GM13977 (cell line): ENCODE data around the gene FAM107B.

Experiments used
- DNase-seq: peaks from one replicate; pipeline ENCODE4 v3.0.0; 2012; ENCODE audit warnings: low spot score
- CTCF ChIP-seq: IDR thresholded peaks from 2 replicates; pipeline ENCODE4 v1.5.1; 2012; ENCODE audit warnings: mild to moderate bottlenecking, control low read depth; ENCODE audit not compliant: insufficient read depth; ENCODE audit errors: extremely low read depth, missing control alignments
- in situ Hi-C: fragments of 300-500 bp; cut with MboI; formaldehyde crosslinking; loops from one replicate; pipeline ENCODE4 v1.12.0; 2022; ENCODE audit warnings: low sequenced_read_pairs, low pct_unique_long_range_greater_than_20kb, mixed read lengths, inconsistent platforms; ENCODE audit not compliant: unreplicated experiment

Gene FAM107B

GRCh38 chr10:14534152-14534551 lies 240.5 kb downstream of the FAM107B start:
- in situ Hi-C loops: loop anchor here (10.0 kb wide), 1 partner anchor 291 kb away; no protein-coding TSS in a partner anchor
- DNase-seq: no peak
- TF ChIP-seq CTCF: no peak

GRCh38 chr10:14533295-14533694 lies 241.4 kb downstream of the FAM107B start:
- no peak for DNase-seq
- TF ChIP-seq CTCF: no peak
- in situ Hi-C loops: loop anchor here (10.0 kb wide), 1 partner anchor 292 kb away; no protein-coding TSS in a partner anchor

- DNase-seq: no peak
- no peak for TF ChIP-seq CTCF
- in situ Hi-C loops: loop anchor here (10.0 kb wide), 1 partner anchor 292 kb away; no protein-coding TSS in a partner anchor
Measured at GRCh38 chr10:14532473-14533251, 242.0 kb downstream of the FAM107B start.

GRCh38 chr10:14531974-14532373 lies 242.7 kb downstream of the FAM107B start:
- in situ Hi-C loops: loop anchor here (10.0 kb wide), 1 partner anchor 293 kb away; no protein-coding TSS in a partner anchor
- TF ChIP-seq CTCF: no peak
- DNase-seq: no peak

- TF ChIP-seq CTCF: no peak
- in situ Hi-C loops: loop anchor here (10.0 kb wide), 1 partner anchor 294 kb away; no protein-coding TSS in a partner anchor
- no peak for DNase-seq
Measured at GRCh38 chr10:14530465-14530864, 244.2 kb downstream of the FAM107B start.

GRCh38 chr10:14529351-14529750 lies 245.3 kb downstream of the FAM107B start:
- in situ Hi-C loops: no loop called here
- no peak for DNase-seq
- TF ChIP-seq CTCF: no peak
